Activated CD4-positive, alpha-beta T cell treated with anti-CD3 and anti-CD28 coated beads, Interleukin-2, amount 50 U/mL, for 48 hours (primary cell): Measurements from ENCODE around the gene RCAN1.

ENCODE experiments used
- DNase-seq, 2 experiments: peaks; one replicate each; pipeline ENCODE4 v3.0.0-alpha.2; 2020

The RCAN1 gene

DNA sequence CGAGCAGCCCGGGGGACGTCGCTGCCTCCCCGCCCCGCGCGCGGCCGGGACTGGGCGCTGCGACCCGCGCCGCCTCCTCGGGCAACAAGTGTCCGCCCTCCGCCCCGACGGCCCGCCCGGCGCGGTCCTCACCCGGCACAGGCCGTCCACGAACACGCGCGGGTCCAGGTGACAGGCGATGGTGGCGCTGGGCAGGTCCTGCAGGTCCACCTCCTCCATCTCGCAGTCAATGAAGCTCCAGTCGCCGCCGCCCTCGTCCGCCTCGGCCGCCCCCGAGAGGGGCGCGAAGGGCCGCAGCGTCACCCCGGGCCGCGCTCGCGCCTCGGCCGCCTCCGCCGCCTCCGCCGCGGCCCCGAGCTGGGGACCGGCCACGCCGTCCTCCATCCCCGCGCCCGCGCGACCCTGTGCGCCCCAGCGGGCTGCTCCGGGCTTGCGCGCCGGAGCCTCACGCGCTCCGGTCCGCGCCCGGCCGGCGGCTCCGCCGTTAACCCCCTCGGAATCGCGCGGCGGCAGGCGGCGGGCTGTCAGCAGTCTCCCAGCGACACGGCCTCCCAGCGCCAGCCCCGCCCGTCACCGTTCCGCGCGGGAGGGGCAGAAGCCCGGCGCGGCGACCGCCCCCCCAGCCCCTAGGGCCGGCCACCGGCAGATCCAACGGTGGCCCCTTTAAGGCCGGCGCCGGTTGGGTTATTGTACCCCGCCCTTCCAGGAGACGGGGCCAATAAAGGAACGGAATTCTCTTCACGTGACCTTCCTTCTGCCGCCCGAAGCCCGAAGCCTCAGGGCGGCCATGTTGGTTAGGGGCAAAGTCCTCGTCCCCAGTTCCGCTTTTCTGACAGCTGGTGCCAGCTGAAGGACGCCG, at the start of gene RCAN1:
TSS of gene RCAN1 (minus strand) at position 486 of the 859 bp plus-strand sequence. CDS start at position 384, 102 bp downstream.
- DNase-seq: peak; percentile 82 to 86

DNA sequence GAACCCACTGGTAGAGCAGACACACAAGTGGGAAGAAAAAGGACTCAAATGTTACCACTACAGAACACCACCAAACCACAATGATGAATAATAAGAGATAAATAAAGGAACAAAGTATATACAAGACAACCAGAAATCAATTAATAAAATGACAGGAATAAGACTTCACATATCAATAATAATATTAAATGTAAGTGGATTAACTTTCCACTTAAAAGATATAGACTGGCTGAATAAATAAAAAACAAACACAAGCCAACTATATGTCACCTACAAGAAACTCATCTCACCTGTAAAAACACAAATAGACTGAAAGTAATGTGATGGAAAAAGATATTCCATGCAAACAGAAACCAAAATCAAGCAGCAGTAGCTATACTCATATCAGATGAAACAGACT, 46.9 kb upstream of the RCAN1 start:
- no peak for DNase-seq

DNA sequence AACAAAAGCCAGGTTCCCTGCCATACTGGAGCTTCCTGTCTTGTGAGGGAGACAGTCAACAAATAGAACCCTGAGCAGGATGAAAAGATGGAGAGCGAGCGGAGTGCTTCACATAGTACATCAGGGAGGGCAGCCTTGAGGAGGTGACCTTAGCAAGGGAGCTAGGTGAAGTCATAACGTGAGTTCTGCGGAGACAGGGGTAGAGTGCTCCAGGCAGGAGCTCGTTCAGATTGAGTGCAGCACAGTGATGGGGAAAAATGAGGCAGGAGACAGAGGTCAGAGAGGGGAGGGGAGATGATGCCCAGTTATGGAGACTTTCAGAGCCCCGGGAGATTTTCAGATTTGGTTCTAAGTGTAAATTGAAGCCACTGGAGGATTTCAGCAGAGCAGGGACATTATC, 38.6 kb upstream of the RCAN1 start:
- no peak for DNase-seq

DNA sequence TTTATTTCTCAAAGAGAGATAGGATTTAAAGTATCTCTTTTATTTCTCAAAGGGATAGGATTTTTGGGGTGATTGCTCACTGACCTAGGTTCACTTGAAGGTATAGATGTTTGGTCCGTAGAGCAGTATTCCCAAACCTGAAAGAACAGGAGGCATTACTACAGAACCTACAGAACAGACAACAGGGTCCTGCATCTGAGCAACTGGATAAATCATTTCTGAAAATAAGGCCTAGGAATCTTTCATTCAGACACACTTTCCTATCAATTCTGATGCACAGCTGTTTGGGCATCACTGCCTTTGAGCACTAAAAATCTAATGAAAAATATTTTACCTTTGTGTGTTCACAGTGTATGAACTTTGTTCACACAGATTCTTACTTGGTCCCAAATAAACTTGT, 36.7 kb upstream of the RCAN1 start:
- no peak for DNase-seq

DNA sequence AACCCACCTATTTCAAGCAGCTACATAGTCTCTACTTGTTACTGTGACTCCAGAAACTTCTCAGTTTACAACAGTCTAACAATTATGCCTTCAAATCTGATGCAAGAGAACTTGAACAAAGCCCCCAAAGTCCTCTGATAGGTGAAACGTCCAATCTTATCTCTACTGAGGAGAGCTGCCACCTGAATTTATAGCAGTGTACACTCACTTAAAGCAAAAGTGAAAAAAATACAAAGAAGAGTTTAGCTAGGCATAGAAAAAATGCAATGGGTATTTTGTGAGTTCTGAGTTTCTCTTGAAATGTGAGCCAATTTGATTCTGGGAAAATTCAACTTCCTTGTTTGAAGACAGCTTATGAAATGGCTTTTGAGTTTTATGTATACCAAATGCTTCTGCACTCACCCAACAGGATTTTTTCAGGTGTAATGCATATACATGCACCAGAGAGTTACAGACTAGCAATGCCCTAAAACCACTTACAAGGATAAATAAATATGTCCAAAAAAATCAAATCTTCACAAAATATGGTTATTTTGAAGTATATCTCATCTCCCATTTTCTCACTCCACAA, 36.0 kb upstream of the RCAN1 start:
- no peak for DNase-seq

DNA sequence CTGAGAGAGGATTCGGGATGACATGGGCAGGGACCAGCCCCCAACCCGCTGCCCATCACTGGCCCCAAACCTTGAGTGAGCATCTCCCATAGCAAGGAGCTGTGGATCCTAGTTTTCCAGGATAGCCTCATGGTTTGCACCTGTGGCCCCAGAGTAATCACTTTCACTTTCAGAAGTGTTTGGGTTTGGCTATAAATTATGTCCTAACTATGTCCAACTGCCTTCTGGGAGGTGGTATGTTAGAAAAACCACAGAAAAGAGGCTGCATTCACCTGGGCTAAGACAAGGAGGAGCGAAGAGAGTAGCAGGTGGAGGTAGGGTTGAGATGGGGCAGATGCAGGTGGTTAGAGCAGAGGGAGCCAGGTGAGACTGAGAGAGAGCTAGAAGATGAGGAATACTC, 34.5 kb upstream of the RCAN1 start:
- DNase-seq: no peak

DNA sequence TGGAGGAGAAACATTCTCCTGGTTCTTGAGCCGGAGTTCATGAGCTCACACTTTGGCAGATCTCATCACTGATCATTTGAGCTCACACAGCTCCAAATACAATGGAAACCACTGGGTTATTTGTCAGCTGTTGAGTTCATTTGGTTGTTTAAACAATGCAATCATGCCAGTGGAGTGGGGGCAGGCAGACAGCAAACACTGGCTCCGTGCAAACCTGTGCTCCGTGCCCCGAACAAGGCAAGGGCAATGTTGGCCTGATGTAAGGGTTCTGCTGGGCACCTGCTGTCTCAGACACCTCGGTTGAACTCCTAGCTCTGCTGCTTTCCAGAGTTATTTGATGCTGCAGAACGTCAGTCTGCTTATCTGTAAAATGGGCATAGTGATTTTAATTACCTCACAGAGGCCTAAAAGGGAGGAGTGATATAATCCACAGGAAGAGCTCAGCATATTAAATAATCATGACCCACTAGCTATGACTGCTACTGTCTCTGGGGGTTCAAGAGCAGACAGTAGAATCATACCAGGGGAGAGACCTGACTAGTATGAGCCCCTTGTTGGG, 33.9 kb upstream of the RCAN1 start:
- no peak for DNase-seq

DNA sequence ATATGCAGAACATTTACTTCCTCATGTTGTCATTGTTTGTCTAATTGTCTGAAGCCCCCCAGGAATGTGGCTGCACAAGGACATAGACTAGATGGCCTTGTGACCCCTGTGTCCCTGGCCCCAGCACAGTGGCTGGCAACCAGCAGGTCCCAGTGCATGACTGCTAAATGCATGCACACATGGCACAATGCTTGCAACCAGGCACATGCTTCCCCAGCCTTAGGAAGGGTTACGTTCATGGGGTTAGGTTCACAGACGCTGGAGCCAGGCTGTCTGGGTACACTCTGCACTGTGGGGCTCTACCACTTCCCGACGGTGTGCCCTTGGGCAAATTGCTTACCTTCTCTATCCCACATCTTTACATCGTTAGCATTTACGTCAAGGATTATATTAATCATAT, 32.6 kb upstream of the RCAN1 start:
- DNase-seq: no peak

DNA sequence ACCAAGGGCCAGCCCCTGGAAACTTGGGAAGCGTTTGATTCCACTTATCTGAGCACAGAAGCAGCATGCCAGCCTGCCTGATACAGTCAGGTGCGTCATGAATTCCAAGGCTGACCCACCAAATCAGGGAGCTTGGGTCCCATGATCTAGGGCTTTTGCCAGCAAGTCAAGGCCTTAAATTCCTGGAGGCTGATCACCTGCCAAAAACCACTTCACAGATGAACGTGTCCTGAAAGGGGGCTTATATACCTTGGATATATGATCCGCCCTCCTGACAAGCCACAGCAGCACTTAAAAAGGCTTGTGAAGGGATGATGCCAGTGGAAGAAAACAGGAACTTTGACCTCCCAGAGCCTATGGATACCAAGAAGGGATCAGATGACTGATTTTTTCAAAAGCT, 29.9 kb upstream of the RCAN1 start:
- DNase-seq: no peak

DNA sequence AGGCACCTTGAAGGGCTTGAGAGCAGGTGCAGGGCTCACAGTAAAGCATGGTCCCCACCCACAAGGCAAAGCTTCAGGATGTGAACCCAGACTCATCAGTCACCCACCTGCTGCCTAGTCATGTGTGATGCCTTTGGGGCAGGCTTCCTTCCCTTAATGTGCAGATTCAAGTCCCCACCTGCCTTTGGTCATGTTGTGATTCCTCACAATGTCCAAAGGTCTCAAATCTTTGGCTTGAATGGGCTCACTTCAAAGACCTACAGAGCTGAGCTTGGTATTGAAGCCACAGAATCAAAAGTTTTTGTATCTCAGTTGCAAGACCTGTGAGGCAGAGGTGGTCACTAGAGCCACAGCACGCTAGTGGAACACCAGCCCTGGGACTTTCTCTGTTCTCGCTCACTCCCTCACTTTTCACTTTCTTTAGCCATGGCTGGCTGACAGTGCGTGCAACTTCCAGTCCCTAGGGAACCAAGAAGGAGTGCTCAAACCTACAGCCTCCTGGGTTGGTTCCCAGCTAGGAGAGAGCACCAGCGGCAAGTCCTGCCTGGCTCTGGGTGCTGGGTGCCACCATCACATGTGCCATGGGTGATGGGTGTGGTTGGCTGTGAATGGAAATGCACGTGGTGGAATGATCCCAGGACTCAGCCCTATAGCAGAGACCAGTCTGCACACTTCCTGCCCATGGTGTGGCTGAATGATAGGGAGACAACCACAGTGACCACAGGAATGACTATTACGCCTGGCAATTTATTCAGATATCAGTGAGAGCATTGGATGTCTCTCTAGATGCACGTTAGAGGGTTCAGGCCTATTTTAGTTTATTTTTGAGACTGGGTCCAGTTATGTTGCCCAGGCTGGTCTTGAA, 27.5 kb upstream of the RCAN1 start:
- DNase-seq: no peak

DNA sequence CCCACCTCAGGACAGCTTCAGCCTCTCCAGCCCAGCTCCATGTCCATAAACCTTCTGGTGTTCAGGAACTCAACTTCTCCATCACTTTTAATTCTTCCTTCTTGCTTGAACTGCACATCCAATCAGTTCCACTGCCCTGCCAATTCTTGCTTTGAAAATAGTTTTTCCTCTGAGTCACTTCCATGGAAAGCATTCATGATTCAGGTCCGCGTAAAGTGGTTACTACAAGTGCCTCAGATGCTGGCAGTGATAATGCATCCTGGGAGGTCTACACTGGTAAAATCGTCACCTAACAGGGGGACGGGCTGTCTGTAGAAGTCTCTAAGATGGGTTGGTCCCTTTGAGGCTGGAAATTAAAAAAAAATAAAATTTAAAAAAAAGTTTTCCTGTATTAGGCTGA, 25.9 kb upstream of the RCAN1 start:
- DNase-seq: peak; percentile 8 to 24

DNA sequence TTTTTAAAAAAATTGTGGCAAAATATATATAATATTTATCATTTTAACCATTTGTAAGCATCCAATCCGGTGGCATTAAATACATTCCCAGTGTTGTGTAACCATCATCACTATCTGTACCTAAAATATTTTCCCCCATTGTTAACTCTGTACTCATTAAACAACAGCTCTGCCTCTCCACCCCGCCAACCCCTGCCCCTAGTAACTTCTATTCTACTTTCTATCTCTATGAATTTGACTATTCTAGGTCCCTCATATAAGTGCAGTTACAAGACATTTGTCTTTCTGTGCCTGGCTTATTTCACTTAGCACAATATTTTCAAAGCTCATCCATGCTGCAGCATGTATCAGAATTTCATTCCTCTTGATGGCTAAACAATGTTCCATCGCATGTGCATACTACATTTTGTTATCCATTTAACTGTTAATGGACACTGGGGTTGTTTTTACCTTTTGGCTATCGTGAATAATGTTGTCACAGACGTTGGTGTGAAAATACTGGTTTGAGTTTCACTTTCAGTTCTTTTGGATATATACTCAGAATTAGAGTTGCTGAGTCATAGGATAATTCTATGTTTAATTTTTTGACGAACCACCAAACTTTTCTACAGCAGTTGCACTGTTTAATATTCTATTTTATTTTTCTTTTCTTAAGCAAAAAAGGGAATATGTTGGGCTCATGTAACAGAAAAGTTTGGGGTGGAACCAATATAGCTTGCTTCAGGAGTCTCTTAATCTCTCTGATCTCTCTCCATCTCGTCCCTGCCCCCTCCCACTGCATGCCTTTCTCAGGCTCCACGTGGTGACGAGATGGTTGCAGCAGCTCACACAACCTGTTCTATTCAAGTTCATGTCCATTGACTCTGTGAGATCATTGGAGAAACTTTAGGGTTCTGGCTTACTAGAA, 25.2 kb upstream of the RCAN1 start:
- DNase-seq: peak; percentile 39 to 51

DNA sequence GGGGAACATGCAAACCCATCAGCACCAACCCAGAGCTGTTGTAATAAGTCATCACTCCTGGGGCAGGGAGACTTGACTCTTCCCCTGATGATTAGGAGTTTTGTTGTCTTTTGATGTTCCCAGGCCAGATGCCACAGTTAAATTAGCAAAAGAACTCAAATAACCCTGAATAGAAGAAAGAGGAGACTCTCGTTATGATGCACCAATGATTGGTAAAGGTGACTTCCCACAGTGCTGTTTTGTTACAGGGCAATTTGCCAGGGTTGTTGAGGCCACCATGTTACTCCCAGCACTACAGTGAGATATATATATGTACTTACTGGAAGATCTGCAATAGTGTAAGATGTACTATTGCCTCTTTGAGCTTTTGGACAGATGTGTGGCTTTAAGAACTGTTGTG, 24.3 kb upstream of the RCAN1 start:
- no peak for DNase-seq

DNA sequence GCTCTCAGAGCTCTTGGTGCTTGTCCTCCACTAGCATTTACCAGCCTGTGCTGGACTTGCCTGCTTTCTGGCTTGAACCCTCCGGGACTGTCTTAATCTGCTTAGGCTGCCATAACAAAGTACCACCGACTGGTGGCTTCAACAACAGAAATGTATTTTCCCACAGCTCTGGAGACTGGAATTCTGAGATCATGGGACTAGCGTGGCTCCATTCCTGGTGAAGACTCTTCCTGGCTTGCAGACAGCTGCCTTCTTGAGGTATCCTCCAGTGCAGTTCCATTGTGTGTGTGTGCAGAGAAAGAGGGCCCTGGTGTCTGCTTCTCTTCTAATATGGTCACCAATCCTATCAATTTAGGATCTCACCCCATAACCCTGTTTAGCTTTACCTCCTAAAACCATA, 22.0 kb upstream of the RCAN1 start:
- DNase-seq: no peak

DNA sequence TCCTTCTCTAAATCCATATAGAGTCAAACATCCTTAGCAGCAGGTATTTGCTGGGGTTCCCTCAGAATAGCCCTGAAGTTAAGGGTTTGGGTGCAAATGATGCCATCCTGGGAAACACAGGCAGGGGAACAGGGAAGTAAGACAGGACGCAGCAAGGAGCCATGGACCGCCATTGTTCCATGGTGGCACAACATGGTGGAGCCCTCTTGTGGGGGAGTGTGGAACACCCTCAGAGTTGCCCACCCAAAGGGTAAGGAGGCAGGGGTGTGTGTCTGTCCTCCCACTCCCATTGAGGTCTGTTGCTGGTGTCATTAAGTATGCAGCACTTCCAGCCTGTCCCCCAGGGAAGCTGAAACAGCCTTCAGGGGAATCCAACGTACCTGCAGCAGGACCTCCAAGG, 20.4 kb upstream of the RCAN1 start:
- DNase-seq: peak; percentile 37

DNA sequence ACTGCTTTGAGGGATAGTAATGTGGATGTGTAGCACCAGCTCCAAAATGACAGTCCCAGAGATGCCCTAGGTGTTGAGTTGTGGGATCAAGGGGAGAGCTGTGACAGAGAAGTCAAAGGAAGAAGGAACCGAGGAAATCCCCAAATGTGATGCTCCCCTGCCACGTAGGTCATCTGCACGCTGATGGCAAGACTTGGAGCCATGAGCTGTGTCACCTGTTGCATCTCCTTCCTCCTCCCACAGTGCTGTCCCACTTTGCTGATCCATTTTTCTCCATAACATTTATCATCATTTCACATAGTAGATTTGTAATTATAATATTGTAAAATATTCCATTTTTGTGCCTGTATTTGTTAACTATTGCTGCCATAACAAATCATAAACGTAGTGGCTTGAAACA, 17.6 kb upstream of the RCAN1 start:
- no peak for DNase-seq

DNA sequence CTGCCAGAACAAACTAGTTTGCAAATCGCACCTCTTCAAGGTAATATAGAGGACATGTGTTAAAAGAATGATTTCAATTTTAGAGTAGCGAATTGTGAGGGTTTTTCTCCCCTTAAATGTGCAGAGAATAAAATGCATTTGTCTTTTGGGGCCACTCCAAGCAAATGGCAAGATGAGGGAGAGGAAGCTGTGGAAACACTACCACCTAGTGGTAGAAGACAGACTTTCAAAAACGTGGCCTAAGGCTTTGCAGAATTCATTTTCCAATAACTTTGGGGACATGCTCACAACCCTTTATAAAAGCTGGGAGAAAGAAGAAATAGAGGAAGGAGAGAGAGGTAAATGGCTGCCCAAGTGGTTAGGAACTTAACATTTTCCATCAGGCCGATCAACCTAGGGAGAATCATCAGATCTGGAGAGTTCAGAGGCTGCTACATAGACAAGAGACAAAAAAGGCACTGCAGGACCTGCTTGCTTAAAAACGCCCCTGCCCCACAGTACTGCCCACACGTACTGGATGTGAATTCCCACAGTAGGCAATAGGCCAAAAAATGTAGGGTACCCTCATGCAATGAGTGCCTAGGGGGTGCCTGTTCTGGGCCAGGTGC, 15.7 kb upstream of the RCAN1 start:
- DNase-seq: no peak

DNA sequence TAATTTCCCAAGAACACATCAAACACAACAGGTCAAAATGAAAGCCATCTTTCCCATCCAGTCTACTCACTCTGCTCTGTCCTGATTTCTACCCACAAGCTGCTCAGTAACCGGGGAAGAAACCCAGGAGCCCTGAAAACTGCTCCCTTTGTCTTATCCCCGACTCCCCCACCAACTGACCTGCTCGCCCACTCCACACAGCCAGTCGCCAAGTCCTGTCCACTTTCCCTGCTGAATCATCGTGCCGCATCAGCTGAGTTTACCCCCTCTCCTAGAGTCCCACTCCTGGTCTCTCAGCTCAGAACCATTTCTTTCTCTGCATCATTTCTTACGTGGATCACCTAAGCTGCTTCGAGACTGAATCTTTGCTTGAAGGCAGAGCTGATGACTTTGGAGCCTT, 11.2 kb upstream of the RCAN1 start:
- no peak for DNase-seq

DNA sequence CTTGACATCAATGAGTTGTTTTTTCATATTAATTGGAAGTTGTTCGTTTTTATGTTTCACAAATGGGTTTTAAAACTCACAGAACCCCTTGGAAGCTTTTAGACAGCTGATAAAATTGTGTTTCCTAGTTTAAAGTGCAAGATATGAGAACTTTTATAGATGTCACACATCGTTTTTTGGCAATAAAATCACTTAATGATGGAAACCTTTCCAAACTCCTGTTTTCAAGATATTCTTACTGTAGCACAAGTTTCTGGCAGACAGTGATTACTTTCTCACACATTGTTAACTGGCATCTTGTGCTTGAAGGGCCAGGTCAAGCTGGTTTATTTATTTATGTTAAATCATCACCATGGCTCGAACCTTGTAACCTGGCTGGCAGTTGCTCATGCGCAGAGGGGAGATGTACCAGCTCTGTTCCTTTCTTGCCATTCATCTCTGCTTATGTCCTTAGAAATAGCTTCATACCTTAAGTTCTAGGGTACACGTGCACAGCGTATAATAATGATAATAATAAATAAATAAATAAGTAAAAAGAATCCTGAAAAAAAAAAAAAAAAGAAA, 10.2 kb upstream of the RCAN1 start:
- no peak for DNase-seq

DNA sequence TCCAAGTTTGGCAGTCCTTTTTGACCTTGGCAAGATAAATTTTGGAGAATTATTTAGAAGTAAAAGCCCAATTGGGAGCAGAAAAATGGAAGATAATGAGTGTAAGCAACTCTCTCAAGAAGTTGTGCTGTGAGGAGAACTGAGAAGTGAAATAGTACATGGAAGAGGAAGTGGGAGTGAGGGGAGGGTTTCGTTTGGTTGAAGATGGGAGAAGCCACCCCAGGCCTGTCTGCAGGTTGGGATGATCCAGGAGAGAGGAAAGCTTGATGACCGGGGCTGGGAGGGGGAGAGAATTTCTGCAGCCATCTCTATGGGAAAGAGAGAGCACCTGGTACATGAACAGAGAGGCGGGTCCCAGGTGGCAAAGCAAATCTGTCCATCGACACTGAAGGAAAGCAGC, 8.6 kb upstream of the RCAN1 start:
- DNase-seq: no peak
